ENCODE measurements around the gene MLIP. TPM values are rescaled to one million over a fixed set of nuclear protein-coding genes. Genes with fewer than 3 reads are reported as not detected.

MLIP gene
- total RNA-seq, 3 donors from 2014 or later (not counting 1 experiment from before 2014, with no cell fraction given) = not detected

GRCh38 chr6:54294965-54295532, 183.8 kb downstream of the MLIP start:
- no peak for TF ChIP-seq CTCF (IDR thresholded peaks at IDR 0.05)
- Mint-ChIP-seq H3K4me1 (no peaks in the 10 kb centered on the region), H3K36me3 (no peaks in the 10 kb centered on the region), H3K27me3 (ENCODE audit: low read depth in 2 of 2) (no peaks in the 10 kb centered on the region), H3K4me3 (no peak overlapping the region), H3K27ac (no peak overlapping the region), H3K9me3 (peaks cover 3 to 9% of the 10 kb centered on the region in 2 donors)
- ATAC-seq = no peak
- Histone ChIP-seq H3K36me3 (ENCODE audit: control insufficient read depth, insufficient read depth, low read length) (no peaks in the 10 kb centered on the region), H3K9me3 (ENCODE audit: control insufficient read depth, insufficient read depth, low read length) (no peaks in the 10 kb centered on the region), H3K27me3 (ENCODE audit: control insufficient read depth, insufficient read depth, low read length) (no peaks in the 10 kb centered on the region), H3K27ac (ENCODE audit: low read length) (no peak overlapping the region), H3K4me3 (ENCODE audit: low read length) (no peak overlapping the region), H3K4me1 (ENCODE audit: control insufficient read depth, insufficient read depth, low read length) (no peaks in the 10 kb centered on the region)
- WGBS (ENCODE audit: insufficient coverage) = 93% methylated on average over 8 of the region's 8 CpGs
- intact Hi-C loops (cut with micrococcal nuclease) = no loop called here
- no peak for DNase-seq

- Histone ChIP-seq H3K4me1 (ENCODE audit: control insufficient read depth, insufficient read depth, low read length) (no peaks in the 10 kb centered on the region), H3K27ac (ENCODE audit: low read length) (no peak overlapping the region), H3K27me3 (ENCODE audit: control insufficient read depth, insufficient read depth, low read length) (no peaks in the 10 kb centered on the region), H3K36me3 (ENCODE audit: control insufficient read depth, insufficient read depth, low read length) (no peaks in the 10 kb centered on the region), H3K4me3 (ENCODE audit: low read length) (no peak overlapping the region), H3K9me3 (ENCODE audit: control insufficient read depth, insufficient read depth, low read length) (no peaks in the 10 kb centered on the region)
- no peak for TF ChIP-seq CTCF (IDR thresholded peaks at IDR 0.05)
- Mint-ChIP-seq H3K4me1 (no peaks in the 10 kb centered on the region), H3K9me3 (peaks cover 4 to 5% of the 10 kb centered on the region in 2 donors), H3K27ac (no peak overlapping the region), H3K27me3 (ENCODE audit: low read depth in 2 of 2) (no peaks in the 10 kb centered on the region), H3K4me3 (no peak overlapping the region), H3K36me3 (no peaks in the 10 kb centered on the region)
- intact Hi-C loops (cut with micrococcal nuclease) = no loop called here
- DNase-seq = no peak
- WGBS (ENCODE audit: insufficient coverage) = 82% methylated on average over 1 of the region's 2 CpGs
- ATAC-seq = no peak
These were observed 188.5 kb downstream of the MLIP start for GRCh38 chr6:54299542-54300269.

GRCh38 chr6:54301770-54302169, 190.5 kb downstream of the MLIP start:
- Mint-ChIP-seq H3K36me3 (no peaks in the 10 kb centered on the region), H3K27me3 (ENCODE audit: low read depth in 2 of 2) (no peaks in the 10 kb centered on the region), H3K27ac (no peak overlapping the region), H3K9me3 (peaks cover 2 to 5% of the 10 kb centered on the region in 2 donors), H3K4me1 (no peaks in the 10 kb centered on the region), H3K4me3 (no peak overlapping the region)
- intact Hi-C loops (cut with micrococcal nuclease) = no loop called here
- no peak for DNase-seq
- no peak overlapping the region for H3K27ac ChIP-seq (ENCODE audit: low read length)
- no peaks in the 10 kb centered on the region for H3K9me3 ChIP-seq (ENCODE audit: control insufficient read depth, insufficient read depth, low read length)
- no peak overlapping the region for H3K4me3 ChIP-seq (ENCODE audit: low read length)
- no peaks in the 10 kb centered on the region for H3K27me3 ChIP-seq (ENCODE audit: control insufficient read depth, insufficient read depth, low read length)
- ATAC-seq = no peak
- no peaks in the 10 kb centered on the region for H3K36me3 ChIP-seq (ENCODE audit: control insufficient read depth, insufficient read depth, low read length)
- TF ChIP-seq CTCF (IDR thresholded peaks at IDR 0.05) = no peak
- H3K4me1 ChIP-seq (ENCODE audit: control insufficient read depth, insufficient read depth, low read length) = no peaks in the 10 kb centered on the region
